ENCODE measurements around the gene ANKRD34C. TPM values are rescaled to one million over a fixed set of nuclear protein-coding genes. Genes with fewer than 3 reads are reported as not detected.

The ANKRD34C gene
- total and polyA plus RNA-seq, 8 donors, result not detected

DNA sequence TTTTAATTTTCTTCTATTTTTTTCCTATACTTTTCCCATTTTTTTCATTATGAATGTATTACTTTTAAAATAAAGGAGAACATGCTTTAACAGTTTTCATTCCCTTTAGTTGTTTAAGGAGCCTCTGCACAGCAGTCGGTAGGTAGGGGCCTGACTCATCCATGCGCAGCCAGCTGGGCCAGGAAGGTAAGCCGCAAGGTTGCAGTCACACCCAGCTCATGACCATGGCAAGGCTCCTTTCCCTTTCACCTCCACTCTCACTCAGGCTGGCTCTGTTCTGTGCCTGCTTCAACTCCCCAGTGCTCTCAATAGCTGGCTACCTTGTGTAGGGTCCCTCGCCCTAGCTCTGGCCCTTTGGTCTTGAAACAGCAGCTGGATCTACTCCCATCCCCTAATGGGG lies 17.4 kb upstream of the ANKRD34C start:
- peak; percentile 35 to 63 for DNase-seq
- Histone ChIP-seq H3K27me3 (peaks cover 0 to 25% (median 0%) of the 10 kb centered on the region in 3 donors), H3K4me3 (no peak overlapping the region), H3K27ac (no peak overlapping the region), H3K36me3 (no peaks in the 10 kb centered on the region), H3K9me3 (no peaks in the 10 kb centered on the region), H3K4me1 (no peaks in the 10 kb centered on the region)
- WGBS, 5 donors, result 62 to 74% (median 71%) methylated on average over 4 of the region's 4 CpGs
- intact Hi-C loops (cut with DNase I; ENCODE audit: low total_unique reads), result no loop called here
- no peak for TF ChIP-seq EP300 (IDR thresholded peaks at IDR 0.05)
- TF ChIP-seq POLR2A (IDR thresholded peaks at IDR 0.05), result no peak
- TF ChIP-seq, protein P1, sequence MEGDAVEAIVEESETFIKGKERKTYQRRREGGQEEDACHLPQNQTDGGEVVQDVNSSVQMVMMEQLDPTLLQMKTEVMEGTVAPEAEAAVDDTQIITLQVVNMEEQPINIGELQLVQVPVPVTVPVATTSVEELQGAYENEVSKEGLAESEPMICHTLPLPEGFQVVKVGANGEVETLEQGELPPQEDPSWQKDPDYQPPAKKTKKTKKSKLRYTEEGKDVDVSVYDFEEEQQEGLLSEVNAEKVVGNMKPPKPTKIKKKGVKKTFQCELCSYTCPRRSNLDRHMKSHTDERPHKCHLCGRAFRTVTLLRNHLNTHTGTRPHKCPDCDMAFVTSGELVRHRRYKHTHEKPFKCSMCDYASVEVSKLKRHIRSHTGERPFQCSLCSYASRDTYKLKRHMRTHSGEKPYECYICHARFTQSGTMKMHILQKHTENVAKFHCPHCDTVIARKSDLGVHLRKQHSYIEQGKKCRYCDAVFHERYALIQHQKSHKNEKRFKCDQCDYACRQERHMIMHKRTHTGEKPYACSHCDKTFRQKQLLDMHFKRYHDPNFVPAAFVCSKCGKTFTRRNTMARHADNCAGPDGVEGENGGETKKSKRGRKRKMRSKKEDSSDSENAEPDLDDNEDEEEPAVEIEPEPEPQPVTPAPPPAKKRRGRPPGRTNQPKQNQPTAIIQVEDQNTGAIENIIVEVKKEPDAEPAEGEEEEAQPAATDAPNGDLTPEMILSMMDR (IDR thresholded peaks at IDR 0.05), result no peak

DNA sequence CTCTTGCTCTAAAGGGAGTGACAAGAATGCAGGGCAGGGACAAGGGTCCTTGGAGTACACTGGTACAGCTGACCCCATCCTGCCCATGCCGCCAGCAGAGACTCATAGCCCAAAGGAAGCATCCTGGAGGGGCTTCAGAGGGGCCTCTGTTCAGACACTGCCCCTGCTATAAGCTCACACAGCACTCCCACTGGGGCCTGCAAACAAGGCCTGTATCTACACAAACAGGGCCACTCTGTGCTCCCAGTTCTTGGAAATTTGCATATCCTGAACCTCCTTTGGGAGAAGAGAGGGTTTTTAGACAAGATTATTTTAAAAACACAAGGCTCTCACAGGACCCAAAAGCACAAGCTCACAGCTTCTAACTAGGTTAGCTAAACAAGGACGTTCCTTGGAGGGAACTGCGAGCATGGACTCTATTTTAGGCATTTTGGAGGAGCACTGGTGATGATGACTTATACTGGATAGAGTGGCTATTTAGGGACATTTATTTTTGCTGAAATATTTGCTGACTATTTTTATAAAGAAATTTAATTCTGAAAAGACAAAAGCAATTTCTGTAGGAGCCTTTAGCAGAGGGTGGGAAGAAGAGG lies 16.4 kb upstream of the ANKRD34C start:
- H3K4me3 ChIP-seq, result no peak overlapping the region
- H3K4me1 ChIP-seq, result no peaks in the 10 kb centered on the region
- no peak for DNase-seq
- intact Hi-C loops (cut with DNase I; ENCODE audit: low total_unique reads), result no loop called here
- H3K27me3 ChIP-seq, result peaks cover 0 to 18% (median 0%) of the 10 kb centered on the region in 3 donors
- no peaks in the 10 kb centered on the region for H3K9me3 ChIP-seq
- H3K36me3 ChIP-seq, result no peaks in the 10 kb centered on the region
- H3K27ac ChIP-seq, result no peak overlapping the region
- TF ChIP-seq, protein P1 (IDR thresholded peaks at IDR 0.05), result no peak
- TF ChIP-seq POLR2A (IDR thresholded peaks at IDR 0.05), result no peak
- no peak for TF ChIP-seq POLR2AphosphoS5 (IDR thresholded peaks at IDR 0.05)
- TF ChIP-seq EP300 (IDR thresholded peaks at IDR 0.05), result no peak
- WGBS, 5 donors, result 65 to 77% (median 72%) methylated on average over 3 of the region's 3 CpGs

DNA sequence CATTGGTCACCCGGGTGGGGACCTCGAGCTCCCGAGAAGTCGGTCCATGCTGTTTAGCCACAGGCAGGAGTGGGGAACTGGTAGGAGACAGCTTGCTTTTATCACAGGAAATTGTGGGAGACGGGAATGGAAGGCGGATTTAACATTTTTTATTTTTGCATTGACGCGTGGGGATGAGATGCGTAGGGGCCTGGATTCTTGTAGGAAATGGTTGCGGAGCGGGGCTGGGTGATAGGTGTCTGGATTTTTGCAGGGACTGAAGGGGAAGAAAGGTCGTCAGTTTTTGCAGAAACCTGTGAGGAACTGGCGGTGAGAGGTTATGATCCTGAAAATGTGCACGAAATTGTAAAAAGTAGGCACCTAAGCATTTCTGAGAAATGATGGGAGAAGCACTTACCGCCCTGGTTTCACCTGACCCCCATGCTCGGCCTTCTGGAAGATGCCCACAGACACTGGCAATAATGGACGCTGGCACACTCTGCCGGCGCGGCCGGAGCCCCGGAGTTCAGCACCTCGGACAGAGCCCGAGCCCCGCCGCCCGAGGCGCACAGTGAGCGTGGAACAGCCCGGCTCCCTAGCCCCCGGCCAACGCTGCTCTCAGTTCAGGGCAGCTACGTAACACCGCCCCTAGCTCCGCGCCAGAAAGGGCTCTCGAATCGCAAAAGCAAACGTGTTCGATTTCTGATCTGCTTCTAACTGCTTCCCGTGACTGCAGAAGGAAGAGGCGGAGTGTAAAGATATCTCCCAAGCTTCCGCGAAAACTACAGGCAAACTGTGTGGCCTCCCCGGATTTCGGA lies 928 bp downstream of the ANKRD34C start:
- Histone ChIP-seq H3K27ac (no peak overlapping the region), H3K27me3 (peaks cover 10 to 86% (median 44%) of the 10 kb centered on the region in 3 donors), H3K36me3 (no peaks in the 10 kb centered on the region), H3K4me3 (no peak overlapping the region), H3K9me3 (peaks cover 0 to 15% (median 9%) of the 10 kb centered on the region in 4 donors), H3K4me1 (peaks cover 0 to 9% (median 2%) of the 10 kb centered on the region in 4 donors)
- peak in 1 of 2 donors; percentile 83 for DNase-seq
- 12 to 22% (median 13%) methylated on average over 30 to 46 of the region's 46 CpGs for WGBS, 5 donors
- TF ChIP-seq, protein P1 (IDR thresholded peaks at IDR 0.05), result no peak
- TF ChIP-seq POLR2A (IDR thresholded peaks at IDR 0.05) (no peak), POLR2AphosphoS5 (IDR thresholded peaks at IDR 0.05) (no peak), EP300 (IDR thresholded peaks at IDR 0.05) (no peak)
- intact Hi-C loops (cut with DNase I; ENCODE audit: low total_unique reads), result no loop called here

DNA sequence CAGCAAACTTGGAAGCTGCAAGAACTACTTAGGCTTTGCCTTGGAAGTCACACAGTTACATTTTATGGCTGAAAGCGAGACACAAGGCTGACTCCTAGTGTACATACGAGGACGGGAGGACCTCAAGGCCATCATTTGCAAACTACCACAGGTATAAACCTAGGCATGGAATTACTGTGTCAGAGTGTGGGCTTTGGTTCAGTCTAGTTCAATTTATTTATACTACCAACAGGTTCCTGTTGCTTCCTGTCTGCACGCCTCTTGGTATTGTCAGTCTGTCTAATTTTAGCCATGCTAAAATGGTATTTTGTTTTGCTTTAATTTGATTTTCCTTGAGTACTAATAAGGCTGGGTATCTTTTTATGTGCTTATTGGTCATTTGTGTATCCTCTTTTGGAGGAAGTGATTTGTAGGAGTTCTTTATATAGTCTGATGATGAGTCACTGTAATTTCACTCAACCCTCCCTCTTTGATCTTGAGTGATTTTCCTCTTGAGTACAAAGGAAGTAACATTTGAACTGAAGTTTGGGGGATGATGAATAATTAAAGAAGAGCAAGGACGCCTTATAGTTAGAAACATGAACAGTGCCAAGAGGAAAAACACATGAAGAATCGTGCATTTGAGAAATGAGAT lies 8.2 kb downstream of the ANKRD34C start:
- H3K4me3 ChIP-seq, result no peak overlapping the region
- 68 to 77% (median 71%) methylated on average over 6 of the region's 6 CpGs for WGBS, 5 donors
- H3K9me3 ChIP-seq, result no peaks in the 10 kb centered on the region
- intact Hi-C loops (cut with DNase I; ENCODE audit: low total_unique reads), result no loop called here
- DNase-seq, result no peak
- H3K36me3 ChIP-seq, result no peaks in the 10 kb centered on the region
- no peak overlapping the region for H3K27ac ChIP-seq
- no peak for TF ChIP-seq POLR2AphosphoS5 (IDR thresholded peaks at IDR 0.05)
- TF ChIP-seq, protein P1 (IDR thresholded peaks at IDR 0.05), result no peak
- TF ChIP-seq POLR2A (IDR thresholded peaks at IDR 0.05), result no peak
- no peak for TF ChIP-seq EP300 (IDR thresholded peaks at IDR 0.05)
- H3K27me3 ChIP-seq, result peaks cover 0 to 38% (median 9%) of the 10 kb centered on the region in 3 donors
- H3K4me1 ChIP-seq, result no peaks in the 10 kb centered on the region

Data from stomach (tissue), 9 donors.